Activated CD4-positive, alpha-beta T cell treated with anti-CD3 and anti-CD28 coated beads, Interleukin-2, amount 50 U/mL, for 16 hours (primary cell): Measurements from ENCODE around the gene FBXO9.

Experiments
- DNase-seq: peaks from one replicate; pipeline ENCODE4 v3.0.0-alpha.2; 2020

Gene FBXO9

DNA sequence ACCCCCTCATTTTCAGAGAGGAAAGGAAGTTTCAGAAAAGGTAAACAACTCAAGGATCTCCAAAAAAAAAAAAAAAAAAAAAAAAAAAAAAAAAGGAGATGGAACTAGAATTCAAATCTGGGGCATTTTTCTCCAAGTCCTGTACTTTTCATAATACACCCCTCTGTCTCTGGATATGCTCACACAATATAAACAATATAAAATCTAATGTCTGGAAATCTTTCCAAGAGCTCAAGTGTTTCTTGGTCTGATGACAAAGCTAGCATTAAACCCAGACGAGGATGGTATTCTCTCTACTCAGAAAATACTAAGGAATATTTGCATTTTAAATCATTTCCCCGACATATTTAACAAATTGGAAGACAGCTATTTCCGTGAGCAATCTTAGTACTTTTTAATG lies 77.6 kb downstream of the FBXO9 start:
- DNase-seq = no peak

DNA sequence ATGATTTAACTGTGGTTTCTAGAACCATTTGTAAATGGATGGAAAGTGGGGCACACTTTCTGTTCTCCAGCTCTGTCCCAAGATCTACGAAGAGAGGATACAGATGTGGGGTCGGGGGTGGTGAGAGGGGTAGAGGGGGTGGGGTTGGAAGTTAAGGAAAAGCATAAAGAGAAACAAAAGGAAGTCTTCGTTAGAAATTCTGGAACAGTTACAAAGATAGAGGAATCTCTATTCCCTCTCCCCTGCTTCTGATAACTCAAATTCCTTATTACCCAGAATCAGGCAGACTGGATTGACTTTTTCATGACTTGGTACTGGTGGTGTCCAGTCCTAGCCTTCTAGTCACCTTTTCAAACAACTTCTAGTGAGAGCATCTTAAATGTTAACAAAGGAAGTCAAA lies 78.5 kb downstream of the FBXO9 start:
- DNase-seq = no peak

DNA sequence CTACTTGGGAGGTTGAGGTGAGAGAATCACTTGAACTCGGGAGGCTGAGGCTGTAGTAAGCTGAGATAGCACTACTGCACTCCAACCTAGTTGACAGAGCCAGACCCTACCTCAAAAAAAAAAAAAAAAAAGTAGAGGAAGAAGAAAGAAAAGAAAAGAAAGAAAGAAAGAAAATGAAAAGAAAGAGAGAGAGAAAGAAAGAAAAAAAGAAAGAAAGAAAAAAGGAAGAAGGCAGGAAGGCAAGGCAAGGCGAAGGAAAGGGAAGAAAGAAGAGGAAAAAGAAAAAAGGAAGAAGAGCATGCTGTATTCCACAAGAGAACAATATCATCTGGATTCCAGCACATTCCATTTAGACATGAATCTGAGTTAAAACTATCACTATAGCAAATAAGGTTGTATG lies 79.6 kb downstream of the FBXO9 start:
- no peak for DNase-seq

DNA sequence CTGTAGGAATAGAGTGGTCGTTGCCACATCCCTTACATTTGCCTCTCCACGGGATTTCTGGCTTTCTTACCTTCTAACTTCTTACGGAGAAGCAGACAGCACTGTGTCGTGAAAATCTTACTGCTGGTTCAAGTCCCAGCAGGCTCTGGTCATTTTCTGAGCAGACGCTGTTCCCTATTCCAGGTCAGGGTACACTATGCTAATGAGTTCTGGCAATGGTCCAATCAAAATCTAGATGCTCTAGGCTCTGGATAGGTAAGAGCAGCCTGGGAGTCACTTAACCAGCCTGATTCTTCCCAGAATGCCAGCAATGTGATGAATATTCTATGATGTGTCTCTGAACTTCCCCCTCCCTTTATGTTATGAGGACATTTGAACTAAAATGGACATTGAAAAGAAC lies 83.5 kb downstream of the FBXO9 start, which contains the start of gene GCM1:
Gene GCM1 (minus strand): TSS at position 158 of the 400 bp plus-strand sequence. CDS start 3,209 bp downstream, outside the sequence.
- DNase-seq = no peak
